A172 (cell line): ENCODE measurements around the gene COL21A1. TPM values are rescaled to one million over a fixed set of nuclear protein-coding genes. Genes with fewer than 3 reads are reported as not detected.

Experiments
- DNase-seq: peaks from one replicate; pipeline ENCODE4 v3.0.0-alpha.2; 2015; ENCODE audit warnings: low spot score
- total RNA-seq: library from RNA; depleted of rRNA; stranded (reverse); fragments of >200 nt; shearing (Covaris generic); gene quantifications from 2 replicates; pipeline ENCODE4 v1.2.3, GENCODE V29; 2014

COL21A1 gene
- total RNA-seq, 1 experiment from 2014 or later = not detected

GRCh38 chr6:56109149-56109548, 138.2 kb downstream of the COL21A1 start:
- no peak for DNase-seq

GRCh38 chr6:56106231-56106630, 141.1 kb downstream of the COL21A1 start:
- DNase-seq = no peak

- no peak for DNase-seq
These were observed 142.8 kb downstream of the COL21A1 start for GRCh38 chr6:56104591-56104990.

- DNase-seq = no peak
These were observed 145.2 kb downstream of the COL21A1 start for GRCh38 chr6:56102216-56102615.

- DNase-seq = peak; percentile 79
These were observed 146.2 kb downstream of the COL21A1 start for GRCh38 chr6:56101141-56101553.

- DNase-seq = no peak
These were observed 150.3 kb downstream of the COL21A1 start for GRCh38 chr6:56096946-56097621.

GRCh38 chr6:56096541-56096940, 150.8 kb downstream of the COL21A1 start:
- no peak for DNase-seq

- no peak for DNase-seq
These were observed 153.6 kb downstream of the COL21A1 start for GRCh38 chr6:56093776-56094175.

- peak; percentile 71 for DNase-seq
These were observed 156.1 kb downstream of the COL21A1 start for GRCh38 chr6:56091159-56091869.

- DNase-seq = no peak
These were observed 158.7 kb downstream of the COL21A1 start for GRCh38 chr6:56088641-56089040.

- DNase-seq = no peak
These were observed 160.0 kb downstream of the COL21A1 start for GRCh38 chr6:56087421-56087820.

GRCh38 chr6:56079751-56080540, 167.4 kb downstream of the COL21A1 start:
- no peak for DNase-seq

- no peak for DNase-seq
These were observed 171.3 kb downstream of the COL21A1 start for GRCh38 chr6:56076033-56076432.

GRCh38 chr6:56073761-56074160, 173.6 kb downstream of the COL21A1 start:
- DNase-seq = no peak

- DNase-seq = no peak
These were observed 174.1 kb downstream of the COL21A1 start for GRCh38 chr6:56073315-56073714.

GRCh38 chr6:56072856-56073255, 174.5 kb downstream of the COL21A1 start:
- DNase-seq = no peak

- DNase-seq = no peak
These were observed 182.0 kb downstream of the COL21A1 start for GRCh38 chr6:56065408-56065807.

- no peak for DNase-seq
These were observed 184.5 kb downstream of the COL21A1 start for GRCh38 chr6:56062836-56063235.

GRCh38 chr6:56058636-56059035, 188.7 kb downstream of the COL21A1 start:
- no peak for DNase-seq

GRCh38 chr6:56055081-56055704, 192.2 kb downstream of the COL21A1 start:
- no peak for DNase-seq

- no peak for DNase-seq
These were observed 196.2 kb downstream of the COL21A1 start for GRCh38 chr6:56051202-56051598.

GRCh38 chr6:56050530-56051201, 196.7 kb downstream of the COL21A1 start:
- no peak for DNase-seq
